AG10803 (cell line): ENCODE data around the gene FAM228B.
"Not testable (repeated sequence)": the region's sequence is repeated elsewhere in the genome, so short reads cannot be mapped to it uniquely, and the experiment has no call there.

Experiments used
- DNase-seq: peaks from one replicate; pipeline ENCODE4 v3.0.0; 2010; ENCODE audit warnings: low read depth
- H3K4me3 ChIP-seq: 2 replicates; pipeline ENCODE4 v1.5.1; 2011; ENCODE audit warnings: mild to moderate bottlenecking, low read length, control low read depth
- CTCF ChIP-seq: conservative IDR thresholded peaks from 2 replicates; pipeline ENCODE4 v1.5.1; 2011; ENCODE audit warnings: mild to moderate bottlenecking, low read length, control low read depth, inconsistent platforms

Gene FAM228B

GRCh38 chr2:24104906-24105305 lies 18.4 kb upstream of the FAM228B start:
- no peak for DNase-seq
- TF ChIP-seq CTCF = no peak

GRCh38 chr2:24105816-24106215 lies 17.5 kb upstream of the FAM228B start:
- no peak overlapping the region for H3K4me3 ChIP-seq
- DNase-seq = peak; percentile 46
- no peak for TF ChIP-seq CTCF

More at GRCh38 chr2:24104906-24105305, 18.4 kb upstream of the FAM228B start:
- H3K4me3 ChIP-seq = no peak overlapping the region

- TF ChIP-seq CTCF = no peak
- H3K4me3 ChIP-seq = no peak overlapping the region
- DNase-seq = no peak
These were observed 16.5 kb upstream of the FAM228B start for GRCh38 chr2:24106786-24107185.

GRCh38 chr2:24107336-24107735 lies 15.9 kb upstream of the FAM228B start:
- no peak overlapping the region for H3K4me3 ChIP-seq
- TF ChIP-seq CTCF = no peak
- no peak for DNase-seq

- DNase-seq, H3K4me3 ChIP-seq: not testable (repeated sequence)
These were observed 13.8 kb upstream of the FAM228B start for GRCh38 chr2:24109431-24109830.

- DNase-seq = no peak
- no peak for TF ChIP-seq CTCF
These were observed 12.5 kb upstream of the FAM228B start for GRCh38 chr2:24110660-24111303.

GRCh38 chr2:24111407-24111901 lies 11.8 kb upstream of the FAM228B start:
- DNase-seq = peak; percentile 59
- H3K4me3 ChIP-seq = no peak overlapping the region
- TF ChIP-seq CTCF = no peak

More at GRCh38 chr2:24110660-24111303, 12.5 kb upstream of the FAM228B start:
- no peak overlapping the region for H3K4me3 ChIP-seq

- peak; percentile 57 for DNase-seq
- no peak for TF ChIP-seq CTCF
- H3K4me3 ChIP-seq = no peak overlapping the region
These were observed 8.2 kb upstream of the FAM228B start for GRCh38 chr2:24115057-24115456.
